Measurements from ENCODE around the gene GALNT10. TPM values are rescaled to one million over a fixed set of nuclear protein-coding genes. Genes with fewer than 3 reads are reported as not detected.

The GALNT10 gene
- total and polyA plus RNA-seq, 2 of the 8 experiments (the other 6 are each of a cell fraction or from before 2014, with no cell fraction given) = 4.6 to 15.5 TPM

GRCh38 chr5:154174091-154174490 lies 16.4 kb upstream of the GALNT10 start:
- H3K14ac ChIP-seq (ENCODE audit: insufficient read length) = no peak overlapping the region
- no peak overlapping the region for H2BK5ac ChIP-seq (ENCODE audit: low read depth, low read length)
- no peak for FAIRE-seq
- no peak overlapping the region for H4K5ac ChIP-seq (ENCODE audit: insufficient read length, low read depth, low read length)
- H3K4me3 ChIP-seq (ENCODE audit: extremely low read depth in 1 of 4, insufficient read depth in 2 of 4, low read depth in 3 of 4, low read length in 4 of 4) = no peak overlapping the region
- H3K79me1 ChIP-seq (ENCODE audit: low read depth, low read length) = no peaks in the 10 kb centered on the region
- no peak overlapping the region for H2BK20ac ChIP-seq (ENCODE audit: low read length)
- no peak overlapping the region for H3K4me2 ChIP-seq (ENCODE audit: insufficient read depth in 1 of 2, low read depth in 2 of 2, low read length in 2 of 2)
- no peaks in the 10 kb centered on the region for H3K9me3 ChIP-seq (ENCODE audit: insufficient read depth in 2 of 2, low read depth in 1 of 2, low read length in 1 of 2)
- H2AK5ac ChIP-seq (ENCODE audit: low read depth, low read length) = no peak overlapping the region
- no peak overlapping the region for H4K8ac ChIP-seq (ENCODE audit: extremely low read depth, insufficient read depth, low read length)
- no peak overlapping the region for H3K4ac ChIP-seq (replicated peaks; ENCODE audit: insufficient read length, low read depth, low read length)
- H3K27ac ChIP-seq (ENCODE audit: low read depth, low read length) = no peak overlapping the region
- no peaks in the 10 kb centered on the region for H3K4me1 ChIP-seq (replicated peaks in 1 of 4; ENCODE audit: control insufficient read depth in 3 of 4, insufficient read depth in 4 of 4, low read length in 3 of 4)
- no peaks in the 10 kb centered on the region for H3K79me2 ChIP-seq (ENCODE audit: control insufficient read depth in 1 of 2, insufficient read depth in 2 of 2, low read length in 2 of 2)
- 80% methylated on average over 1 of the region's 1 CpG; no CpG with 5 or more reads in 1 of the 2 experiments for WGBS, 2 experiments (ENCODE audit: extremely low coverage in 1 of 2, insufficient coverage in 1 of 2, insufficient read length in 1 of 2, insufficient replicate concordance in 2 of 2, low coverage in 1 of 2, low lambda C conversion rate in 2 of 2, missing lambda C conversion rate in 1 of 2)
- no peaks in the 10 kb centered on the region for H4K20me1 ChIP-seq (replicated peaks in 1 of 2; ENCODE audit: control insufficient read depth in 1 of 2, insufficient read depth in 2 of 2, low read length in 2 of 2)
- no peak for DNase-seq (ENCODE audit: low read depth in 1 of 2, low spot score in 2 of 2)
- no peaks in the 10 kb centered on the region for H3K27me3 ChIP-seq (replicated peaks in 1 of 4; ENCODE audit: control insufficient read depth in 3 of 4, extremely low read depth in 1 of 4, insufficient read depth in 3 of 4, low read length in 3 of 4)
- H3K9ac ChIP-seq (replicated peaks in 1 of 4; ENCODE audit: extremely low read depth in 1 of 4, low read depth in 3 of 4, low read length in 3 of 4) = no peak overlapping the region
- H2BK120ac ChIP-seq (replicated peaks; ENCODE audit: low read depth, low read length) = no peak overlapping the region
- H3K23me2 ChIP-seq (ENCODE audit: low read depth, low read length) = no peaks in the 10 kb centered on the region; the same call in 1 of the 2 replicates
- H2AFZ ChIP-seq (ENCODE audit: low read length) = no peak overlapping the region
- CTCF ChIA-PET (ENCODE audit: partially characterized antibody) = interaction anchor here (0.5 to 15.1 kb wide), 16 partner anchors 10 to 1653 kb away, joined by 3 to 211 read pairs (median 4); partner anchors contain the start of gene GALNT10
- no peak overlapping the region for H3K23ac ChIP-seq (ENCODE audit: insufficient read length)
- no peaks in the 10 kb centered on the region for H3K36me3 ChIP-seq (ENCODE audit: control insufficient read depth in 2 of 4, insufficient read depth in 4 of 4, low read length in 3 of 4)
- POLR2A ChIA-PET (ENCODE audit: partially characterized antibody) = no interaction called here
- H2BK12ac ChIP-seq (ENCODE audit: low read depth, low read length) = no peak overlapping the region
- no peak overlapping the region for H3K56ac ChIP-seq (replicated peaks; ENCODE audit: insufficient read length, low read depth, low read length)
- no peak overlapping the region for H2BK15ac ChIP-seq (ENCODE audit: low read length)
- no peak overlapping the region for H3K18ac ChIP-seq (ENCODE audit: extremely low read depth, low read length)
- H4K91ac ChIP-seq (replicated peaks; ENCODE audit: insufficient read length, low read length) = no peak overlapping the region
- TF ChIP-seq SP2 (IDR thresholded peaks at IDR 0.05; ENCODE audit: low read length) = no peak
- no peak for TF ChIP-seq NANOG (IDR thresholded peaks at IDR 0.05; ENCODE audit: insufficient read depth, low read depth, low read length, poor library complexity, severe bottlenecking)
- TF ChIP-seq JUN (IDR thresholded peaks at IDR 0.05; ENCODE audit: low read depth, low read length) = no peak
- no peak for TF ChIP-seq SP1 (IDR thresholded peaks at IDR 0.05; ENCODE audit: low read depth, low read length)
- no peak for TF ChIP-seq RAD21 (IDR thresholded peaks at IDR 0.05 in 1 of 2, conservative IDR thresholded peaks at IDR 0.05 in 1 of 2; ENCODE audit: low read depth in 2 of 2, low read length in 2 of 2)
- TF ChIP-seq SUZ12 (IDR thresholded peaks at IDR 0.05; ENCODE audit: low read length) = no peak
- TF ChIP-seq SAP30 (IDR thresholded peaks at IDR 0.05; ENCODE audit: insufficient read depth, insufficient replicate concordance, low read length) = no peak
- TF ChIP-seq NRF1 (IDR thresholded peaks at IDR 0.05; ENCODE audit: low read depth, low read length) = no peak
- TF ChIP-seq KDM1A (IDR thresholded peaks at IDR 0.05; ENCODE audit: borderline replicate concordance, low read length) = no peak
- no peak for TF ChIP-seq BRCA1 (IDR thresholded peaks at IDR 0.05; ENCODE audit: low read depth, low read length)
- no peak for TF ChIP-seq EP300 (IDR thresholded peaks at IDR 0.05; ENCODE audit: borderline replicate concordance in 1 of 2, low read depth in 2 of 2, low read length in 2 of 2)
- no peak for TF ChIP-seq CBX8 (IDR thresholded peaks at IDR 0.05; ENCODE audit: borderline replicate concordance, low read depth, low read length)
- TF ChIP-seq POU5F1 (IDR thresholded peaks at IDR 0.05; ENCODE audit: low read depth, low read length) = no peak
- no peak for TF ChIP-seq EZH2 (IDR thresholded peaks at IDR 0.05; ENCODE audit: low read depth, low read length, severe bottlenecking)
